Peyer's patch (tissue), 4 donors: ENCODE results near the gene MPDZ.

Experiments used
- POLR2A ChIP-seq, 2 donors: fragments of 450-650 bp; IDR thresholded peaks; one replicate each; pipeline ENCODE4 v1.5.1; 2017; ENCODE audit warnings: antibody characterized with exemption in 2 of 2, mild to moderate bottlenecking in 2 of 2, moderate library complexity in 2 of 2
- TF ChIP-seq, protein P1 (sequence below), 6 experiments: fragments of 450-650 bp in 4 of 6; fragments of 200-600 bp in 2 of 6; sonication (generic) in 1 of 6; IDR thresholded peaks; one replicate each; pipeline ENCODE4 v1.5.1; 2017 to 2019; ENCODE audit warnings: antibody characterized with exemption in 6 of 6, mild to moderate bottlenecking in 3 of 6, moderate library complexity in 1 of 6

DNA sequence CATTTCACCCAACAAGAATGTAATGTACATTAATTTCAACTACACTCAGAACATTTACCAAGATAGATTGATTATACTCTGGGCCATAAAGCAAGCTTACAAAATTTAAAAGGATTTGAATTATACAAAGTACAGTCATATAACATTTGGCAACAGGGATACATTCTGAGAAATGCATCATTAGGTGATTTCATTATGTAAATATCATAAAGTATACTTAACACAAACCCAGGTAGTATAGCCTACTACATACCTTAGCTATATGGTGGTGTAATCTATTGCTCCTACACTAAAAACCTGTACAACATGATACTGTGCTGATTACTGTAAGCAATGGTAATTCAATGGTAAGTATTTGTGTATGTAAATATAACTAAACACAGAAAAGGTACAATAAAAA, 202.9 kb downstream of the MPDZ start:
- TF ChIP-seq, protein P1, sequence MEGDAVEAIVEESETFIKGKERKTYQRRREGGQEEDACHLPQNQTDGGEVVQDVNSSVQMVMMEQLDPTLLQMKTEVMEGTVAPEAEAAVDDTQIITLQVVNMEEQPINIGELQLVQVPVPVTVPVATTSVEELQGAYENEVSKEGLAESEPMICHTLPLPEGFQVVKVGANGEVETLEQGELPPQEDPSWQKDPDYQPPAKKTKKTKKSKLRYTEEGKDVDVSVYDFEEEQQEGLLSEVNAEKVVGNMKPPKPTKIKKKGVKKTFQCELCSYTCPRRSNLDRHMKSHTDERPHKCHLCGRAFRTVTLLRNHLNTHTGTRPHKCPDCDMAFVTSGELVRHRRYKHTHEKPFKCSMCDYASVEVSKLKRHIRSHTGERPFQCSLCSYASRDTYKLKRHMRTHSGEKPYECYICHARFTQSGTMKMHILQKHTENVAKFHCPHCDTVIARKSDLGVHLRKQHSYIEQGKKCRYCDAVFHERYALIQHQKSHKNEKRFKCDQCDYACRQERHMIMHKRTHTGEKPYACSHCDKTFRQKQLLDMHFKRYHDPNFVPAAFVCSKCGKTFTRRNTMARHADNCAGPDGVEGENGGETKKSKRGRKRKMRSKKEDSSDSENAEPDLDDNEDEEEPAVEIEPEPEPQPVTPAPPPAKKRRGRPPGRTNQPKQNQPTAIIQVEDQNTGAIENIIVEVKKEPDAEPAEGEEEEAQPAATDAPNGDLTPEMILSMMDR (IDR thresholded peaks at IDR 0.05): no peak
- TF ChIP-seq POLR2A (IDR thresholded peaks at IDR 0.05): no peak
